Measurements from ENCODE around the gene ANAPC16. TPM values are rescaled to one million over a fixed set of nuclear protein-coding genes. Genes with fewer than 3 reads are reported as not detected.

Gene ANAPC16
- total and polyA plus RNA-seq, 2 experiments from 2014 or later, result 77.5 to 126 TPM

DNA sequence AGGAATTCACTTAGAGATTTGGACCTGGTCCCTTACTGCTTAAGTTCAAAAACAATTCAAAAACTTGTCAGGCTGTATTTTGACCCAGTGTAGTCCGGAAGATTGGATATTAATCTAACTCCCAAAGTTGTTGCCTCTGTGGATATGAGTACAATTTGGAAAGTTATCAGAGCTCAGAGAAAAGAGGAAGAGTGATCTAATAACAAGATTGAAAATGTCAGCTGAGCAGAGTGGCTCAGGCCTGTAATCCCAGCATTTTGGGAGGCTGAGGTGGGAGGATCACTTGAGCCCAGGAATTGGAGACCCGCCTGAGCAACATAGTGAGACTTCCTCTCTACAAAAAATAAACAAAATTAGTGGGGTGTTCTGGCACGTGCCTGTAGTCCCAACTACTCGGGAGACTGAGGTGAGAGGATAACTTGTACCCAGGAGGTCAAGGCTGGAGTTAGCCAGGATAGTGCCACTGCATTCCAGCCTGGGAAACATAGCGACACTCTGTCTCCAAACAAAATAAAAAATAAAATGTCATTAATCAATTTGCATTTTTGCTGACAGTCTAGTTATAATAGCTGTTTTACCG, 3.5 kb downstream of the ANAPC16 start:
- Mint-ChIP-seq H3K4me3 (no peak overlapping the region), H3K36me3 (ENCODE audit: low read depth) (peaks cover 15% of the 10 kb centered on the region; the same call in 2 of the 3 replicates), H3K27ac (no peak overlapping the region; the same call in 1 of the 2 replicates), H3K4me1 (peaks cover 8% of the 10 kb centered on the region; the same call in 2 of the 3 replicates), H3K27me3 (ENCODE audit: insufficient read depth, low read depth, poor library complexity) (peaks cover 13% of the 10 kb centered on the region), H3K9me3 (no peaks in the 10 kb centered on the region)
- Histone ChIP-seq H3K27me3 (ENCODE audit: insufficient read depth) (no peaks in the 10 kb centered on the region), H4K20me1 (replicated peaks; ENCODE audit: insufficient read depth) (no peaks in the 10 kb centered on the region; the same call in 1 of the 2 replicates), H3K79me2 (replicated peaks; ENCODE audit: insufficient read depth) (peaks cover 63% of the 10 kb centered on the region), H3K4me1 (ENCODE audit: insufficient read depth) (peaks cover 14% of the 10 kb centered on the region), H3K27ac (ENCODE audit: low read depth) (peak overlapping the region; percentile 39; the same call in 1 of the 2 replicates), H3F3A (replicated peaks; ENCODE audit: low read depth) (peaks cover 12% of the 10 kb centered on the region), H3K4me2 (no peak overlapping the region), H3K36me3 (ENCODE audit: insufficient read depth) (no peaks in the 10 kb centered on the region), H2AFZ (no peak overlapping the region), H3K4me3 (no peak overlapping the region), H3K9me2 (ENCODE audit: insufficient read depth) (no peaks in the 10 kb centered on the region)
- no peak for DNase-seq (ENCODE audit: low spot score)
- ATAC-seq, result no peak
- TF ChIP-seq ZNF114 (CRISPR knock-in tag; IDR thresholded peaks at IDR 0.05), result no peak
- TF ChIP-seq POLR2AphosphoS5 (IDR thresholded peaks at IDR 0.05; ENCODE audit: low read depth), result no peak
- no peak for TF ChIP-seq ZNF331 (CRISPR knock-in tag; IDR thresholded peaks at IDR 0.05; ENCODE audit: low read depth)
- TF ChIP-seq CTCF (conservative IDR thresholded peaks at IDR 0.05; ENCODE audit: low read depth in 2 of 2), result no peak
- no peak for TF ChIP-seq ZNF462 (CRISPR knock-in tag; IDR thresholded peaks at IDR 0.05)
- TF ChIP-seq EZH2phosphoT487 (IDR thresholded peaks at IDR 0.05; ENCODE audit: unreplicated experiment), result no peak
- TF ChIP-seq ETS1 (IDR thresholded peaks at IDR 0.05), result no peak
- no peak for TF ChIP-seq EZH2 (IDR thresholded peaks at IDR 0.05; ENCODE audit: low read depth, unreplicated experiment)
- TF ChIP-seq CREB1 (CRISPR knock-in tag; IDR thresholded peaks at IDR 0.05; ENCODE audit: low read depth), result no peak
- no peak for TF ChIP-seq JUNB (IDR thresholded peaks at IDR 0.05; ENCODE audit: unreplicated experiment)
- no peak for TF ChIP-seq NANOG (IDR thresholded peaks at IDR 0.05; ENCODE audit: borderline replicate concordance)
- TF ChIP-seq REST (IDR thresholded peaks at IDR 0.05; ENCODE audit: unreplicated experiment), result no peak
- TF ChIP-seq STAT1 (IDR thresholded peaks at IDR 0.05; ENCODE audit: unreplicated experiment), result no peak

Data from GM23338 (cell line).